Liver (tissue), 9 donors: ENCODE data around the gene OR1D2. TPM values are rescaled to one million over a fixed set of nuclear protein-coding genes. Genes with fewer than 3 reads are reported as not detected.
"Not testable (repeated sequence)": the region's sequence is repeated elsewhere in the genome, so short reads cannot be mapped to it uniquely, and the experiment has no call there.

Source experiments
- DNase-seq: peaks from one replicate; pipeline ENCODE4 v3.0.0-alpha.2; 2017; ENCODE audit warnings: low spot score
- H3K27ac ChIP-seq, 2 donors: one replicate each; pipeline ENCODE4 v1.7.0; 2013; ENCODE audit warnings: inconsistent platforms in 2 of 2, low read length in 2 of 2, control low read depth in 1 of 2, low read depth in 1 of 2, mild to moderate bottlenecking in 1 of 2
- H3K27me3 ChIP-seq, 4 donors: one replicate each; pipeline versions ENCODE4 v1.6.1 to v1.7.0; 2013; ENCODE audit warnings: low read length in 3 of 4, inconsistent platforms in 1 of 4, mild to moderate bottlenecking in 1 of 4, moderate library complexity in 1 of 4; ENCODE audit not compliant: control insufficient read depth in 4 of 4, insufficient read depth in 4 of 4
- H3K36me3 ChIP-seq, 4 donors: one replicate each; pipeline versions ENCODE4 v1.6.1 to v1.7.0; 2013; ENCODE audit warnings: low read length in 3 of 4, mild to moderate bottlenecking in 3 of 4, low read depth in 1 of 4, moderate library complexity in 1 of 4; ENCODE audit not compliant: control insufficient read depth in 4 of 4, insufficient read depth in 3 of 4
- H3K4me1 ChIP-seq, 4 donors: one replicate each; pipeline versions ENCODE4 v1.6.1 to v1.7.0; 2013; ENCODE audit warnings: low read length in 3 of 4, mild to moderate bottlenecking in 3 of 4, moderate library complexity in 1 of 4; ENCODE audit not compliant: control insufficient read depth in 4 of 4, insufficient read depth in 4 of 4
- H3K4me3 ChIP-seq, 3 donors: one replicate each; pipeline versions ENCODE4 v1.6.1 to v1.7.0; 2013; ENCODE audit warnings: low read length in 3 of 3, control low read depth in 1 of 3, low read depth in 1 of 3, mild to moderate bottlenecking in 1 of 3
- H3K9ac ChIP-seq, 2 donors: one replicate each; pipeline ENCODE4 v1.7.0; 2013; ENCODE audit warnings: low read length in 2 of 2, mild to moderate bottlenecking in 2 of 2, moderate library complexity in 2 of 2, control low read depth in 1 of 2, low read depth in 1 of 2
- H3K9me3 ChIP-seq, 4 donors: one replicate each; pipeline versions ENCODE4 v1.6.1 to v1.7.0; 2013; ENCODE audit warnings: low read length in 3 of 4; ENCODE audit not compliant: control insufficient read depth in 4 of 4
- CTCF ChIP-seq: fragments of 150-350 bp; IDR thresholded peaks from 2 replicates; pipeline ENCODE4 v1.5.1; 2017; ENCODE audit warnings: improper control_type of control experiment, low read depth, low read length; ENCODE audit not compliant: missing input control
- EGR1 ChIP-seq, 2 donors: IDR thresholded peaks; 2 replicates each; pipeline ENCODE4 v1.6.1; 2016 to 2018; ENCODE audit warnings: antibody characterized with exemption in 2 of 2, low read depth in 2 of 2
- FOXA1 ChIP-seq: IDR thresholded peaks from 2 replicates; pipeline ENCODE4 v1.6.1; 2016; ENCODE audit warnings: antibody characterized with exemption
- FOXA2 ChIP-seq: IDR thresholded peaks from 2 replicates; pipeline ENCODE4 v1.6.1; 2016; ENCODE audit warnings: antibody characterized with exemption
- GABPA ChIP-seq, 2 donors: IDR thresholded peaks in 1 of 2; conservative IDR thresholded peaks in 1 of 2; 2 replicates each; pipeline ENCODE4 v1.6.1; 2016; ENCODE audit warnings: antibody characterized with exemption in 2 of 2, mild to moderate bottlenecking in 1 of 2, moderate library complexity in 1 of 2
- HNF4A ChIP-seq, 2 donors: conservative IDR thresholded peaks; 2 replicates each; pipeline ENCODE4 v1.6.1; 2016; ENCODE audit warnings: antibody characterized with exemption in 2 of 2, mild to moderate bottlenecking in 2 of 2
- HNF4G ChIP-seq: IDR thresholded peaks from 2 replicates; pipeline ENCODE4 v1.6.1; 2016; ENCODE audit warnings: antibody characterized with exemption
- JUND ChIP-seq, 2 donors: IDR thresholded peaks; 2 replicates each; pipeline ENCODE4 v1.6.1; 2016; ENCODE audit warnings: antibody characterized with exemption in 2 of 2
- NR2F2 ChIP-seq: IDR thresholded peaks from 2 replicates; pipeline ENCODE4 v1.6.1; 2016; ENCODE audit warnings: antibody characterized with exemption
- RAD21 ChIP-seq, 2 donors: IDR thresholded peaks; 2 replicates each; pipeline ENCODE4 v1.6.1; 2016; ENCODE audit warnings: antibody characterized with exemption in 2 of 2, mild to moderate bottlenecking in 2 of 2
- RXRA ChIP-seq, 2 donors: IDR thresholded peaks; 2 replicates each; pipeline ENCODE4 v1.6.1; 2017 to 2018; ENCODE audit warnings: antibody characterized with exemption in 2 of 2, mild to moderate bottlenecking in 1 of 2
- SP1 ChIP-seq: IDR thresholded peaks from 2 replicates; pipeline ENCODE4 v1.6.1; 2018; ENCODE audit warnings: antibody characterized with exemption, mild to moderate bottlenecking
- TAF1 ChIP-seq: conservative IDR thresholded peaks from 2 replicates; pipeline ENCODE4 v1.6.1; 2016; ENCODE audit warnings: antibody characterized with exemption, mild to moderate bottlenecking
- YY1 ChIP-seq: IDR thresholded peaks from 2 replicates; pipeline ENCODE4 v1.6.1; 2016; ENCODE audit warnings: antibody characterized with exemption, mild to moderate bottlenecking
- ZBTB33 ChIP-seq: IDR thresholded peaks from 2 replicates; pipeline ENCODE4 v1.6.1; 2016; ENCODE audit warnings: antibody characterized with exemption
- WGBS: extraction: QIAGEN DNeasy Blood & Tissue Kit; methylation state at CpG from one replicate; pipeline ENCODE4 v1.1.7; 2013; 5-methylcytosine and 5-hydroxymethylcytosine counted together
- polyA plus RNA-seq, 2 donors: library from polyadenylated mRNA; stranded (reverse) in 1 of 2; unstranded in 1 of 2; fragments of 200-250 nt in 1 of 2; fragments of >200 nt in 1 of 2; fragmentation: Nextera tagmentation in 1 of 2; extraction: Ambion mirVana in 1 of 2; gene quantifications; one replicate each; pipeline versions ENCODE4 v1.2.1 to v1.2.3, GENCODE V29; 2013 to 2015
- total RNA-seq, 2 donors: library from RNA; depleted of rRNA; stranded (reverse); fragments of >200 nt; gene quantifications; one replicate each; pipeline ENCODE4 v1.2.3, GENCODE V29; 2014
- TF ChIP-seq, protein P1 (sequence below): IDR thresholded peaks from 2 replicates; pipeline ENCODE4 v1.6.1; 2016; ENCODE audit warnings: antibody characterized with exemption
- TF ChIP-seq, protein P2 (sequence below): IDR thresholded peaks from 2 replicates; pipeline ENCODE4 v1.6.1; 2016; ENCODE audit warnings: antibody characterized with exemption, mild to moderate bottlenecking
- TF ChIP-seq, protein P3 (sequence below): IDR thresholded peaks from 2 replicates; pipeline ENCODE4 v1.6.1; 2016; ENCODE audit warnings: antibody characterized with exemption
- donor health status: healthy.
- donor health status: healthy.
- donor health status: healthy.
- donor health status: healthy.
- donor health status: healthy.

Gene OR1D2
- total RNA-seq (not detected), polyA plus RNA-seq (not detected)

DNA sequence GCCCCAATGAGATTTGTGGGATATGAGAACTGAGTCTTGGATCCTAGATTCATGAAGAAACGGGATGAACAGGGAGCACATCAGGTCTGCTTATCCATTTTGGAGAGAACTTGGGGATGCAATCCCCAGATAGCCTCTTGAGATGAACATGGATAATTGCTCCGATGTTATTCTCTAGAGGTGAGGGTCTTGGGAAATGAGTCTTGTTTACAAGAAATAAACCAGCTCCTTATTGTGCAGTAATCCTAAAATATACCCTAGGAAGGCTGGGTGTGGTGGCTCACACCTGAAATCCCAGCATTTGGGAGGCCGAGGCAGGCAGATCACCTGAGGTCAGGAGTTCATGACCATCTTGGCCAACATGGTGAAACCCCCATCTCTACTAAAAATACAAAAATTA is at the start of gene OR1D2:
TSS of gene OR1D2 (minus strand) at position 101 of the 400 bp plus-strand sequence. CDS start 11,426 bp downstream, outside the sequence.
- H3K4me3 ChIP-seq, result no peak within 1 kb of the TSS
- 55% methylated on average over 3 of the region's 3 CpGs for WGBS
- no peaks in the 10 kb centered on the region for H3K27me3 ChIP-seq
- DNase-seq, result no peak
- no peak within 1 kb of the TSS for H3K9ac ChIP-seq
- peaks cover 0 to 6% (median 2%) of the 10 kb centered on the region in 4 donors for H3K9me3 ChIP-seq
- no peak within 1 kb of the TSS for H3K27ac ChIP-seq
- no peaks in the 10 kb centered on the region for H3K36me3 ChIP-seq
- TF ChIP-seq GABPA (IDR thresholded peaks at IDR 0.05 in 1 of 2, conservative IDR thresholded peaks at IDR 0.05 in 1 of 2) (no peak), HNF4G (no peak), YY1 (no peak), CTCF (no peak), SP1 (no peak), FOXA1 (no peak), ZBTB33 (no peak), TAF1 (no peak), RXRA (IDR thresholded peaks at IDR 0.05) (no peak), NR2F2 (no peak), RAD21 (IDR thresholded peaks at IDR 0.05) (no peak), JUND (IDR thresholded peaks at IDR 0.05) (no peak), EGR1 (IDR thresholded peaks at IDR 0.05; ENCODE audit: low read depth in 2 of 2) (no peak), FOXA2 (no peak), HNF4A (conservative IDR thresholded peaks at IDR 0.05) (no peak)
- TF ChIP-seq, protein P1, sequence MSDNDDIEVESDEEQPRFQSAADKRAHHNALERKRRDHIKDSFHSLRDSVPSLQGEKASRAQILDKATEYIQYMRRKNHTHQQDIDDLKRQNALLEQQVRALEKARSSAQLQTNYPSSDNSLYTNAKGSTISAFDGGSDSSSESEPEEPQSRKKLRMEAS, result no peak
- TF ChIP-seq, protein P2, sequence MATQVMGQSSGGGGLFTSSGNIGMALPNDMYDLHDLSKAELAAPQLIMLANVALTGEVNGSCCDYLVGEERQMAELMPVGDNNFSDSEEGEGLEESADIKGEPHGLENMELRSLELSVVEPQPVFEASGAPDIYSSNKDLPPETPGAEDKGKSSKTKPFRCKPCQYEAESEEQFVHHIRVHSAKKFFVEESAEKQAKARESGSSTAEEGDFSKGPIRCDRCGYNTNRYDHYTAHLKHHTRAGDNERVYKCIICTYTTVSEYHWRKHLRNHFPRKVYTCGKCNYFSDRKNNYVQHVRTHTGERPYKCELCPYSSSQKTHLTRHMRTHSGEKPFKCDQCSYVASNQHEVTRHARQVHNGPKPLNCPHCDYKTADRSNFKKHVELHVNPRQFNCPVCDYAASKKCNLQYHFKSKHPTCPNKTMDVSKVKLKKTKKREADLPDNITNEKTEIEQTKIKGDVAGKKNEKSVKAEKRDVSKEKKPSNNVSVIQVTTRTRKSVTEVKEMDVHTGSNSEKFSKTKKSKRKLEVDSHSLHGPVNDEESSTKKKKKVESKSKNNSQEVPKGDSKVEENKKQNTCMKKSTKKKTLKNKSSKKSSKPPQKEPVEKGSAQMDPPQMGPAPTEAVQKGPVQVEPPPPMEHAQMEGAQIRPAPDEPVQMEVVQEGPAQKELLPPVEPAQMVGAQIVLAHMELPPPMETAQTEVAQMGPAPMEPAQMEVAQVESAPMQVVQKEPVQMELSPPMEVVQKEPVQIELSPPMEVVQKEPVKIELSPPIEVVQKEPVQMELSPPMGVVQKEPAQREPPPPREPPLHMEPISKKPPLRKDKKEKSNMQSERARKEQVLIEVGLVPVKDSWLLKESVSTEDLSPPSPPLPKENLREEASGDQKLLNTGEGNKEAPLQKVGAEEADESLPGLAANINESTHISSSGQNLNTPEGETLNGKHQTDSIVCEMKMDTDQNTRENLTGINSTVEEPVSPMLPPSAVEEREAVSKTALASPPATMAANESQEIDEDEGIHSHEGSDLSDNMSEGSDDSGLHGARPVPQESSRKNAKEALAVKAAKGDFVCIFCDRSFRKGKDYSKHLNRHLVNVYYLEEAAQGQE, result no peak
- TF ChIP-seq, protein P3, sequence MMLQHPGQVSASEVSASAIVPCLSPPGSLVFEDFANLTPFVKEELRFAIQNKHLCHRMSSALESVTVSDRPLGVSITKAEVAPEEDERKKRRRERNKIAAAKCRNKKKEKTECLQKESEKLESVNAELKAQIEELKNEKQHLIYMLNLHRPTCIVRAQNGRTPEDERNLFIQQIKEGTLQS, result no peak
- no peaks in the 10 kb centered on the region for H3K4me1 ChIP-seq

- H3K27me3 ChIP-seq, H3K9me3 ChIP-seq, H3K9ac ChIP-seq, H3K4me1 ChIP-seq, H3K4me3 ChIP-seq, H3K36me3 ChIP-seq, H3K27ac ChIP-seq, DNase-seq: not testable (repeated sequence)
- WGBS, result 75% methylated on average over 2 of the region's 3 CpGs
Observed at GRCh38 chr17:3137494-3137893, 33.3 kb upstream of the OR1D2 start.
